NOMO-1 treated with dmso at 0.1 percent for 144 hours (cell line): ENCODE data around the gene RDM1.
A peak's percentile ranks its signal among the peaks of the same experiment; 100 is the strongest.
"Not testable (repeated sequence)": the region's sequence is repeated elsewhere in the genome, so short reads cannot be mapped to it uniquely, and the experiment has no call there.

Source experiments
- DNase-seq: peaks from one replicate; lab custom pipeline; 2025; ENCODE audit not compliant: unreplicated experiment; lab: John Stamatoyannopoulos, UW

RDM1 gene, protein sequence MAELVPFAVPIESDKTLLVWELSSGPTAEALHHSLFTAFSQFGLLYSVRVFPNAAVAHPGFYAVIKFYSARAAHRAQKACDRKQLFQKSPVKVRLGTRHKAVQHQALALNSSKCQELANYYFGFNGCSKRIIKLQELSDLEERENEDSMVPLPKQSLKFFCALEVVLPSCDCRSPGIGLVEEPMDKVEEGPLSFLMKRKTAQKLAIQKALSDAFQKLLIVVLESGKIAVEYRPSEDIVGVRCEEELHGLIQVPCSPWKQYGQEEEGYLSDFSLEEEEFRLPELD

GRCh38 chr17:35930211-35931065 is at the start of gene RDM1:
RDM1 (minus strand) TSS chr17:35930773; CDS start chr17:35930727, 46 bp downstream.
- peak; percentile 95 for DNase-seq

DNA sequence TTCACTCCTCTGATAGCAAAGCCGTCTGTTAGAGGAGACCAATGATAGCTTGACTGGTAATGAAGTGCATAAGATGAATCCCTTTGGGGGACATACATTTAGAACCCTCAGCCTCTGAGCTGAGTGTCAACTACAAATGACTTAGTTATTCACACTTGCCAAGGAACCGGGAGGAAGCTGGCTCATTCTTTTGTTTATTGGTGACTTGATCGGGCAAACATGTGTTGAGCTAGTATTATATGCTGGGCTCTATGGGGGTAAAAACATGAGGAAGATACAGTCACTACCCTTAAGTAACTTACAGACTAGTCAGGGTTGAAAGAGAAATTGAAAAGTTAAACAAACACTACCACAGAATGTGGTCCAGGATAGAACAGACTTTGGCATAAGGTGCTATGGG is 47.8 kb upstream of the RDM1 start:
- no peak for DNase-seq

GRCh38 chr17:35977509-35977908 is 46.9 kb upstream of the RDM1 start:
- DNase-seq = no peak

DNA sequence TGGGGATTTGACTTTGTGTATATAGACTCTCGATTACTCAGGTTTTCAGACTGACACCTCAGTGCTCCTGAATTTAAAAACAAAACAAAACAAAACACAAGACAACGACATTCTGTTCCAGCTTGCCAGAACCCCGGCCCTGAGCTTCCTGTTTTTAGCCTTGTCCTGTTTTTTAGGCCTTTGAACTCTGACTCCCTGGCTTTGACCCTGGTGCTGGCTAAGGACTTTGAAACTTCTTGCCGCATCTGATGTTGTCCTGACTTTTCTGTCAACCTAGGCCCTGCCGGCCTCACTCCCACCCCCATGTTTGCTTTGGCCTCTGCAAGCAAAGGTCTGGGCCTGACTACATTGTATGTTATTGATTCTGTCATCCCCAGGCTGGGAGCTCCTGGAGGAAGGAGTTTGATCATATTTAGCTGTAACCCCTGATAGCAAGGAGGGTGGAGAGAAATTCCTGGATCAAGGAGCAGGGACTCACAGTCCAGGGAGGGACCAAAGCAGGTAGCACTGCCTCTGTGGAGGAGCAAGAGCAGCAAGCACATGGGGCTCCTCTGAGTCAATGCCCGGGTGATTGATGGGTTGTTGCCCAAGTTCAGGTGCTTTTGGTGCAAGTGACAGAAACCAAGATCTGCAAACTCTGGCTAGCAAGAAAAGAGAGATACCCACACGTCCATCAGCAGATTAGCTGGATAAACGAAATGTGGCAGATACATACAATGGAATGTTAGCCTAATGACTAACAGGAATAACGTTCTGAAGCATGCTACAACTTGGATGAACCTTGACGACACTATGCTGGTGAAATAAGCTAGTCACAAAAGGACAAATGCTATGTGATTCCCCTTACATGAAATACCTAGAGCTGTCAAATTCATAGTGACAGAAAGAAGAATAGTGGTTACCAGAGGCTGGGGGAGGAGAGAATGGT is 43.0 kb upstream of the RDM1 start:
- no peak for DNase-seq

- DNase-seq = no peak
Measured at GRCh38 chr17:35972945-35973332, 42.4 kb upstream of the RDM1 start.

GRCh38 chr17:35972535-35972934 is 42.0 kb upstream of the RDM1 start:
- DNase-seq = no peak

- DNase-seq = no peak
Measured at GRCh38 chr17:35972066-35972465, 41.5 kb upstream of the RDM1 start.

DNA sequence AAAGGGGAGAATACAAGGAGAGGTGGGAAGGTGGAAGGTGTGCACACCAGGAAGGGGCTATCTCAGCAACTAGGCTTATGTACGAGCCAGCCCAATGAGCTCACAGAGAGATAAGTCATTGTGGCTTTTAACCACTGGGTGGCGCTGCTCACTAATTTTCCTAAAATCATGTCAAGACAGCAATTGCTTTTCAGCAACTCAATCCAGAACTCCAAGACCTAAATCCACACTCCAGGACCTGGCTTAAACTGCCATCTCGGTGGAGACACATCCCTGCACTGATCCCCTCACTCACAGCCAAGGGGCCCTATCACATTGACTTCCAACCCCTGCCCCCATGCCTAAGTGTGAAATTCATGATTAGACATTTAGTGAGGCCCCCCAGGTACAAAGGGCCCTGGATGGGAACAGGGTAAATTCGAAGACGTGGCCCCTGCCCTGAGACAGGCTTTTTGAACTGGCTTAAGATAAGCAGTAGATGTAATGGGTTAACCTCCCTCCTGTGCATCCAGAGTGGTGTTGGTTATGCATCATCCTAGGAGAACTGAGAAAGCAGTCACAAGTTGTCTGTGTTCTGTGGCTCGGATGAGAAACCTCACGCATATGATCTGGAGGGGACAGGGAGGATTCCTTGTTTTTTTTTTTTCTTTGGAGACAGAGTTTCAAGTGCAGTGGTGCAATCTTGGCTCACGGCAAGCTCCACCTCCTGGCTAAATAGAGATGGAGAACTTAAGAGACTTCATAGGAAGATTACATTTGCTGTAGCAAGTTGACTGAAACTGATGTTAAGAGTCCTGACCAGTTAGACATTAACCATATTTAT is 39.2 kb upstream of the RDM1 start:
- DNase-seq = no peak

- DNase-seq = no peak
Measured at GRCh38 chr17:35968520-35969054, 38.0 kb upstream of the RDM1 start.

DNA sequence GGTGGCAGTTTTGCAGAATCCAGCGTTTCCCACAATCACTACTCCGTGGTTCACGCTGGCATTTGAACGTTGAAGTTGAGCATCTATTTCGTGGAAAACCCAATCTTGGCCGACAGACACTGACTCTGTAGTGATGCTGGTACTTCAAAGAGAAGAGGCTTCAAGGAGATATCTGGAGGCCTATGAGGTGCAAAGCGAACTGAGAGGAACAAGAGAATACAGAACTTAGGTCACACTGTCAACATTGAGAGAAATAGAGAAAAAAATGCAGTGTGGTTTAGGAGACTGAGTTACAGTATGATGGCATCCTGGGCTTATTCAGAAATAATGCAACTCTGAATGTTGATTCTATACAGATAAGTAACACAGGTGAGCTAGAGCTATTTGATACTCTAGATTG is 34.7 kb upstream of the RDM1 start:
- DNase-seq = no peak

DNA sequence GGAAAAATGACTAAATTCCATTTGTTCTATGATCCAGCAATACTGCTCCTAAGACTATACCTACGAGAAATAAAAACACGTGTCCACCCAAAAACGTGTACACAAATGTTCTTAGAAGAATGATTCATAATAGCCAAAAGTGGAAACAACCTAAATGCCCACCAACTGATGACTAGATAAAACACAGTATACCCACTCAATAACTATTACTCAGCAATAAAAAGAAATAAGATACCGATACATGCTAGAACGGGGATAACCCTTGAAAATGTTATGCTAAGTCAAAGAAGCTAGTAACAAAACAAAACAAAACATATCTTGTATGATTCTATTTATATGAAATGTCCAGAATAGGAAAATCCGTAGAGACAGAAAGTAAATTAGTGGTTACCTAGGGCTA is 33.1 kb upstream of the RDM1 start:
- DNase-seq = no peak

GRCh38 chr17:35953720-35954119 is 23.1 kb upstream of the RDM1 start:
- no peak for DNase-seq

- no peak for DNase-seq
Measured at GRCh38 chr17:35949401-35949800, 18.8 kb upstream of the RDM1 start.

DNA sequence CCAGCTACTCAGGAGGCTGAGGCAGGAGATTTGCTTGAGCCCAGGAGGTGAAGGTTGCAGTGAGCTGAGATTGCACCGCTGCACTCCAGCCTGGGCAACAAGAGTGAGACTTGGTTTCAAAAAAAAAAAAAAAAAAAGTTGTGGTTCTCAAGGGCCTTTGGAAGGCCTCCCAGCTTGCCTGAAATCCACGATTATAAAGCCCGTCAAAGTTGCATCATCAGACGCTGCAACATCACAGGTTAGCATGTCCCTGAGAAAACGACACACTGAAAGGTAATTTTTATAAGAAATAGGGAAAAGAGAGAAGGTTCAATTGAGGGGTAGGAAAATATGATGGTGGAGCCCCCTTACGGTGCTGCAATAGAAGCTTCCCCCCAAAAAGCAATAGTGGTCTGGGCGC is 17.5 kb upstream of the RDM1 start:
- no peak for DNase-seq

DNA sequence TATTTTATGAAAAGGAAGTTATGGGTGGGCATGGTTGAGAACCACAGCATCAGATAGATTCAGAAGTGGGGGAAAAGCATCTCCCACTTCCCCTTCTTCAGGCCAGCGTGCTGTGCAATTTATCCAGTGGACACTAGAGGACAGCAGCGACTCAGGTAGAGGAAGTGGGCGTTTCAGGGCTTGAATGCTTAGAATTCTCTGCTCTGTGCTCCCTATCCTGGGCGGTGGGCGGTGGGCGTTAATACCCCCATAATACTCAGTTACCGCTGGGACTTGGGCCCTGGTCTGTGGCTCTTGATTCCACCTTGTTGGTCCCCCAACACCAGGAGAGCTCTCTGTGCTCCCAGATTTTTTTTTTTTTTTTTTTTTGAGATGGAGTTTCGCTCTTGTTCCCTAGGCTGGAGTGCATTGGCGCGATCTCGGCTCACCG is 16.6 kb upstream of the RDM1 start:
- DNase-seq = peak; percentile 49

- no peak for DNase-seq
Measured at GRCh38 chr17:35944151-35944550, 13.6 kb upstream of the RDM1 start.

DNA sequence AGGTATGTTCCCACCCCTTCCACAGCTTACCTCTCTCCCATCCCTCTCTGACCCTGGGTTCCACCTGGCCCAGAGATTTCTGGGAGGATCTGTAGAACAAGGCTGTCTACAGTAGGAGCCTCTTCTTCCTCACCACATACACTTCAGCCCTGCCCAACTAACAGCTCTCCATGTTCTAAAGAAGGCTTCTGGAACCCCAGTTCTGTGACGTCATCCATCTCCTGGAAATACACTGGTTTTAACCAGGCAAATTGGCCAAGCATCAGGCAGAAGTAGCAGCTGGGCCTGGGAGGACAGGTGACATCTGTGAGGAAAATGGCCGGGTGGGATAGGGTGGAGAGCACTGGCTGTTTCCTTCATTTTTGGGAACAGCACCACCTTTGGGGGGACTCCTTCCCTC is 13.0 kb upstream of the RDM1 start, which contains the start of gene LYZL6:
Gene LYZL6, minus strand, starts transcription at position 177 of the 400 bp plus-strand sequence. CDS start 4,357 bp downstream, outside the sequence.
- no peak for DNase-seq

GRCh38 chr17:35942588-35943186 is 12.1 kb upstream of the RDM1 start:
- DNase-seq = no peak

GRCh38 chr17:35938492-35938891 is 7.9 kb upstream of the RDM1 start:
- not testable (repeated sequence) for DNase-seq

GRCh38 chr17:35936063-35936462 is 5.5 kb upstream of the RDM1 start:
- DNase-seq = no peak
